Spinal cord (tissue), 10 donors: ENCODE data around the gene STIL. TPM values are rescaled to one million over a fixed set of nuclear protein-coding genes. Genes with fewer than 3 reads are reported as not detected.

Experiments
- DNase-seq, 6 donors: peaks; one replicate each; pipeline versions ENCODE4 v3.0.0 to v3.0.0-alpha.2; 2013 to 2015; ENCODE audit warnings: low spot score in 6 of 6, low read depth in 4 of 6
- H3K27ac ChIP-seq: one replicate; pipeline ENCODE4 v1.5.1; 2013; ENCODE audit warnings: low read depth, low read length, control low read depth
- H3K27me3 ChIP-seq: one replicate; pipeline ENCODE4 v1.6.1; 2013; ENCODE audit warnings: low read length; ENCODE audit not compliant: control insufficient read depth, insufficient read depth
- H3K36me3 ChIP-seq: one replicate; pipeline ENCODE4 v1.6.1; 2013; ENCODE audit warnings: low read length; ENCODE audit not compliant: control insufficient read depth, insufficient read depth
- H3K4me1 ChIP-seq: one replicate; pipeline ENCODE4 v1.6.1; 2013; ENCODE audit warnings: low read length; ENCODE audit not compliant: control insufficient read depth, insufficient read depth
- H3K4me3 ChIP-seq: one replicate; pipeline ENCODE4 v1.5.1; 2013; ENCODE audit warnings: low read depth, low read length, control low read depth
- H3K9me3 ChIP-seq: one replicate; pipeline ENCODE4 v1.6.1; 2013; ENCODE audit warnings: low read length; ENCODE audit not compliant: control insufficient read depth, insufficient read depth
- WGBS: methylation state at CpG from one replicate; pipeline ENCODE4 v1.1.5; 2013; ENCODE audit warnings: missing lambda C conversion rate; ENCODE audit not compliant: insufficient coverage; 5-methylcytosine and 5-hydroxymethylcytosine counted together
- polyA plus RNA-seq, 2 donors: library from polyadenylated mRNA; unstranded; fragments of 120-200 nt; gene quantifications; one replicate each; pipeline ENCODE4 v1.2.1, GENCODE V29; 2013; ENCODE audit not compliant: insufficient read length in 2 of 2
- total RNA-seq, 2 donors: library from RNA; depleted of rRNA in 1 of 2; stranded (reverse); fragments of 120-200 nt in 1 of 2; fragments of >200 nt in 1 of 2; gene quantifications; one replicate each; pipeline versions ENCODE4 v1.2.3 to v1.2.4, GENCODE V29; 2013 to 2014
- donor health status: healthy.

The STIL gene
- total and polyA plus RNA-seq, 4 donors, result 4.4 to 10.7 (median 5.6) TPM

- Histone ChIP-seq H3K27ac (no peak overlapping the region), H3K9me3 (no peaks in the 10 kb centered on the region), H3K4me3 (no peak overlapping the region), H3K4me1 (peaks cover 3% of the 10 kb centered on the region), H3K27me3 (peaks cover 3% of the 10 kb centered on the region), H3K36me3 (no peaks in the 10 kb centered on the region)
- WGBS, result 87% methylated on average over 4 of the region's 4 CpGs
- no peak for DNase-seq
Observed at GRCh38 chr1:47215713-47216112, 98.2 kb downstream of the STIL start.

- Histone ChIP-seq H3K27ac (no peak overlapping the region), H3K36me3 (no peaks in the 10 kb centered on the region), H3K27me3 (peaks cover 4% of the 10 kb centered on the region), H3K4me3 (no peak overlapping the region), H3K4me1 (peaks cover 3% of the 10 kb centered on the region), H3K9me3 (no peaks in the 10 kb centered on the region)
- 78% methylated on average over 3 of the region's 3 CpGs for WGBS
- no peak for DNase-seq
Observed at GRCh38 chr1:47214549-47214948, 99.4 kb downstream of the STIL start.

GRCh38 chr1:47213230-47213963 lies 100.5 kb downstream of the STIL start:
- no peak overlapping the region for H3K4me3 ChIP-seq
- WGBS, result 68% methylated on average over 6 of the region's 11 CpGs
- peaks cover 12% of the 10 kb centered on the region for H3K27me3 ChIP-seq
- H3K36me3 ChIP-seq, result no peaks in the 10 kb centered on the region
- peaks cover 12% of the 10 kb centered on the region for H3K4me1 ChIP-seq
- DNase-seq, result no peak
- H3K27ac ChIP-seq, result no peak overlapping the region
- H3K9me3 ChIP-seq, result no peaks in the 10 kb centered on the region

GRCh38 chr1:47212636-47213229 lies 101.2 kb downstream of the STIL start:
- no peak for DNase-seq
- Histone ChIP-seq H3K9me3 (no peaks in the 10 kb centered on the region), H3K27ac (no peak overlapping the region), H3K4me3 (no peak overlapping the region), H3K27me3 (peaks cover 13% of the 10 kb centered on the region), H3K4me1 (peaks cover 18% of the 10 kb centered on the region), H3K36me3 (no peaks in the 10 kb centered on the region)
- 98% methylated on average over 3 of the region's 4 CpGs for WGBS

GRCh38 chr1:47211796-47212269 lies 102.1 kb downstream of the STIL start:
- no peaks in the 10 kb centered on the region for H3K9me3 ChIP-seq
- no peaks in the 10 kb centered on the region for H3K36me3 ChIP-seq
- no peak overlapping the region for H3K4me3 ChIP-seq
- H3K27me3 ChIP-seq, result peaks cover 13% of the 10 kb centered on the region
- H3K4me1 ChIP-seq, result peaks cover 19% of the 10 kb centered on the region
- H3K27ac ChIP-seq, result peak overlapping the region; percentile 16
- WGBS, result 53% methylated on average over 4 of the region's 9 CpGs
- DNase-seq, result no peak

GRCh38 chr1:47210666-47211065 lies 103.3 kb downstream of the STIL start:
- 93% methylated on average over 3 of the region's 3 CpGs for WGBS
- H3K27me3 ChIP-seq, result peaks cover 16% of the 10 kb centered on the region
- H3K4me1 ChIP-seq, result peaks cover 19% of the 10 kb centered on the region
- H3K36me3 ChIP-seq, result no peaks in the 10 kb centered on the region
- DNase-seq, result no peak
- H3K27ac ChIP-seq, result no peak overlapping the region
- no peaks in the 10 kb centered on the region for H3K9me3 ChIP-seq
- no peak overlapping the region for H3K4me3 ChIP-seq

GRCh38 chr1:47209725-47210325 lies 104.1 kb downstream of the STIL start:
- peaks cover 16% of the 10 kb centered on the region for H3K27me3 ChIP-seq
- H3K27ac ChIP-seq, result no peak overlapping the region
- DNase-seq, result no peak
- WGBS, result 100% methylated on average over 1 of the region's 3 CpGs
- H3K4me3 ChIP-seq, result no peak overlapping the region
- H3K9me3 ChIP-seq, result no peaks in the 10 kb centered on the region
- peaks cover 19% of the 10 kb centered on the region for H3K4me1 ChIP-seq
- no peaks in the 10 kb centered on the region for H3K36me3 ChIP-seq

GRCh38 chr1:47209091-47209490 lies 104.9 kb downstream of the STIL start:
- H3K36me3 ChIP-seq, result no peaks in the 10 kb centered on the region
- 44% methylated on average over 8 of the region's 8 CpGs for WGBS
- H3K4me3 ChIP-seq, result no peak overlapping the region
- no peak overlapping the region for H3K27ac ChIP-seq
- DNase-seq, result no peak
- no peaks in the 10 kb centered on the region for H3K9me3 ChIP-seq
- peaks cover 19% of the 10 kb centered on the region for H3K4me1 ChIP-seq
- H3K27me3 ChIP-seq, result peaks cover 16% of the 10 kb centered on the region

- H3K4me3 ChIP-seq, result no peak overlapping the region
- peaks cover 16% of the 10 kb centered on the region for H3K27me3 ChIP-seq
- H3K27ac ChIP-seq, result no peak overlapping the region
- DNase-seq, result peak in 2 of 6 donors; percentile 69 to 74
- WGBS, result 16% methylated on average over 8 of the region's 11 CpGs
- H3K36me3 ChIP-seq, result no peaks in the 10 kb centered on the region
- H3K9me3 ChIP-seq, result no peaks in the 10 kb centered on the region
- peaks cover 19% of the 10 kb centered on the region for H3K4me1 ChIP-seq
Observed at GRCh38 chr1:47208374-47208850, 105.5 kb downstream of the STIL start.
